ENCODE measurements around the gene TMEM114. TPM values are rescaled to one million over a fixed set of nuclear protein-coding genes. Genes with fewer than 3 reads are reported as not detected.

TMEM114 gene
- total RNA-seq, 4 donors from 2014 or later, result not detected

GRCh38 chr16:8555400-8555799 is 34.9 kb downstream of the TMEM114 start:
- H3K27ac ChIP-seq, result no peak overlapping the region
- WGBS, 2 donors, result 79 to 91% methylated on average over 9 of the region's 9 CpGs
- H3K27me3 ChIP-seq, result no peaks in the 10 kb centered on the region
- H3K9me3 ChIP-seq, result no peaks in the 10 kb centered on the region
- no peak overlapping the region for H3K4me3 ChIP-seq
- H3K4me1 ChIP-seq, result no peaks in the 10 kb centered on the region
- TF ChIP-seq POLR2A (IDR thresholded peaks at IDR 0.05), result no peak
- TF ChIP-seq EP300 (IDR thresholded peaks at IDR 0.05), result no peak
- TF ChIP-seq CTCF (IDR thresholded peaks at IDR 0.05), result no peak
- no peak for DNase-seq (ENCODE audit: low spot score in 2 of 2)
- H3K36me3 ChIP-seq, result no peaks in the 10 kb centered on the region

DNA sequence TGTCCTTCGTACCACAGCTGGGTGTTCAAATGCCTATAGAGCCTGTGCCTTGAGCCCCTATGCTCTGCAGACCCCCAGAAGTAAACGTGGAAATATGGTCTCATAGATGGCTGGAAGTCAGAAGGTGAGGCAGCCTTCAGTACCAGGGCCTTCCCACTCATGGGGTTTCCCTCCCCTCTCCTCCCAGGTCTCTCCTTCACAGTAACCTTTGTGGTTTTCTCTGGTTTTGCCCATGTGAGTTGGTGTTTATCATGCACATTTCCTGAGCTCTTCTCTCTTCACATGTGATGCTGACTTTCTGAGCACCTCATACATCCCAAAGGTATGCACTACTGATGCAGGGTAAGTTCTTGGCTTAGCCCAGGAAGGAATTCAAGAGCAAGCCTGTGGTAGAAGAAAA is 35.4 kb downstream of the TMEM114 start:
- TF ChIP-seq EP300 (IDR thresholded peaks at IDR 0.05), result no peak
- TF ChIP-seq CTCF (IDR thresholded peaks at IDR 0.05), result no peak
- no peak for TF ChIP-seq POLR2A (IDR thresholded peaks at IDR 0.05)
- Histone ChIP-seq H3K4me1 (no peaks in the 10 kb centered on the region), H3K36me3 (no peaks in the 10 kb centered on the region), H3K27me3 (no peaks in the 10 kb centered on the region), H3K9me3 (no peaks in the 10 kb centered on the region), H3K27ac (no peak overlapping the region), H3K4me3 (no peak overlapping the region)
- WGBS, 2 donors, result 53 to 75% methylated on average over 2 of the region's 2 CpGs
- no peak for DNase-seq (ENCODE audit: low spot score in 2 of 2)

GRCh38 chr16:8554022-8554421 is 36.3 kb downstream of the TMEM114 start:
- Histone ChIP-seq H3K36me3 (no peaks in the 10 kb centered on the region), H3K4me3 (no peak overlapping the region), H3K9me3 (no peaks in the 10 kb centered on the region), H3K4me1 (no peaks in the 10 kb centered on the region), H3K27ac (no peak overlapping the region), H3K27me3 (no peaks in the 10 kb centered on the region)
- TF ChIP-seq CTCF (IDR thresholded peaks at IDR 0.05), result no peak
- no peak for DNase-seq (ENCODE audit: low spot score in 2 of 2)
- 68 to 69% methylated on average over 4 of the region's 4 CpGs for WGBS, 2 donors

- no peak for DNase-seq (ENCODE audit: low spot score in 2 of 2)
- Histone ChIP-seq H3K36me3 (no peaks in the 10 kb centered on the region), H3K4me1 (no peaks in the 10 kb centered on the region), H3K9me3 (no peaks in the 10 kb centered on the region), H3K27ac (no peak overlapping the region), H3K4me3 (no peak overlapping the region), H3K27me3 (no peaks in the 10 kb centered on the region)
- 30 to 36% methylated on average over 11 of the region's 11 CpGs for WGBS, 2 donors
- TF ChIP-seq POLR2A (IDR thresholded peaks at IDR 0.05), result no peak
- TF ChIP-seq EP300 (IDR thresholded peaks at IDR 0.05), result no peak
- no peak for TF ChIP-seq CTCF (IDR thresholded peaks at IDR 0.05)
Observed at GRCh38 chr16:8552487-8553221, 37.7 kb downstream of the TMEM114 start.

DNA sequence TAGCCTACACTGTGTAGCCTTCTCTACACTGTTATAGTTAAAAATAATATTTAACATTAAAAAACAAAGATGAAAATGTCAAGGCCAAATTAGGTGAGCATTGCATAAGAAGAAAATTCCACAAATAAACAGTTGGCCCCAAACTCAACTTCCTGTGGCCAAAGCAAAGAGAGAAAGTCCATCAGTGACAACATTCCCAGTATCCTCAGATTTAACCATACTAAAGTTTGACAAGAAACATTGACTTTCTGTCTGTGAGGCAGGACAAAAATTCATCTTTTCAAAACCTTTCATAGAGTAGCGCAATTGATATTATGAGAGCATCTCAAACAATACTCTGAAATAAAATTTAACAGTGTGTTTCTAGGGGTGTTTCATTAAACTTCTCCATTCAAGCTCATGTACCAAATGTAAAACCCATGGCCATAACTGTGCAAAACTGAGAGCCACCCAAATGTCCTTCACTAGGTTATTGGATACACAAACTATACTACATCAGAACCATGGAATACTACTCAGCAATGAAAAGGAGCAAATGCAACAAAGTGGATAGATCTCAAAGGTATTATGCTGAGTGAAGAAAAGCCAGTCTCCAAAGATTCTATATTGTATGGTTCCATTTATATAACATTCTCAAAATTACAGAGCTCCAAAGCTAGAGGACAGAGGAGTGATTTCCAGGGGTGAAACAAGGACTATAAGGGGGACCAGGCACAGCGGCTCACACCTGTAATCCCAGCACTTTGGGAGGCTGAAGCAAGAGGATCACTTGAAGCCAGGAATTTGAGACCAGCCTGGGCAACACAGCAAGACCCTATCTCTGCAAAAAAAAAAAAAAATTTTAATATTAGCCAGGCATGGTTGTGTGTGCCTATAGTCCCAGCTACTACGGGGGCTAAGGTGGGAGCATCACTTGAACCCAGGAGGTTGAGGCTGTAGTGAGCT is 38.7 kb downstream of the TMEM114 start:
- no peak overlapping the region for H3K4me3 ChIP-seq
- no peaks in the 10 kb centered on the region for H3K9me3 ChIP-seq
- DNase-seq (ENCODE audit: low spot score in 2 of 2), result no peak
- H3K36me3 ChIP-seq, result no peaks in the 10 kb centered on the region
- WGBS, 2 donors, result 90 to 92% methylated on average over 3 of the region's 3 CpGs
- H3K4me1 ChIP-seq, result no peaks in the 10 kb centered on the region
- no peak for TF ChIP-seq POLR2A (IDR thresholded peaks at IDR 0.05)
- TF ChIP-seq EP300 (IDR thresholded peaks at IDR 0.05), result no peak
- no peak for TF ChIP-seq CTCF (IDR thresholded peaks at IDR 0.05)
- no peaks in the 10 kb centered on the region for H3K27me3 ChIP-seq
- no peak overlapping the region for H3K27ac ChIP-seq
